GM19324 (cell line): Measurements from ENCODE around the gene KRT76.

ENCODE experiments used
- ATAC-seq: cut with Tn5 transposase; IDR thresholded peaks from one replicate; pipeline ENCODE4 v1.9.1; 2021; ENCODE audit warnings: mild to moderate bottlenecking, moderate library complexity; ENCODE audit not compliant: unreplicated experiment, low FRiP score

Gene KRT76

DNA sequence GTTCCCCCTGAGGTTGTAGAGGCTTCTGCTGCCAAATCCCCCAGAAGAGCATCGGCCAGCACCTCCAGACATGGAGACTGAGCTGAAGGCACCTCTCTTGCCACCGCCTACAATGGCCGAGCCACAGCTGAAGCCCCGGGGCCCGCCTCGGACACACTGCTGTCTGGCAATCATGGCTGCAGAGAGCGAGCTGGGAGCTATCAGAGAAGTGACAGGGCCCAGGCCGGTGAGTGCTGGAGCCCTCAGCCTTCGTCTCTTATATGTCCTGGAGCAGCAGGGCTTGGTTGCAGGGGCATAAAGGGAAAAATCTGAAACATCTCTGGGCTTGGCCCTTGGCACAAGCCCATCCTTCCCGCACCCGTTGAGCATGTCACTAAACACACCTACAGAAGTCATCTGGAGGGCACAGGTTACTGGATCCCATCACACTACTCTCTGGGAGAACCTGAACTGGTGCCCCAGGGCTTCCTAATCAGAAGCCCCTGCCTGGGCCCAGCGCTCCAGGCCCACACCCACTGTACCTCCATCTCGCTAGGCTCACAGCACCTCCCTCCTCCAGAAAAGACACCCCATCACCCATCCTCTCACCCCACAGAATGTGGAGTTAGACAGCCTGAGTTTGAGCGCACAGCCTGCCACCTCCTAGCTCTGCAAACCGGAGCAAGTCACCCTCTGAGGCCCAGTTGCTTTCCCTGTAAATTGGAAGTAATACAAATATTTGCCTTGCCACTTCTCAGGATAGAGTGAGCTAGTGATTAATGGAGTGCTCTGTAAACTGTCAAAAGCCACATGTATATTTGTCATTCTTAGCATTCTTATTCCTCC, 37.0 kb upstream of the KRT76 start, which contains the start of gene KRT4:
Gene KRT4 (minus strand): TSS at position 232 of the 825 bp plus-strand sequence. CDS start 58 bp downstream, at position 174.
- no peak for ATAC-seq

DNA sequence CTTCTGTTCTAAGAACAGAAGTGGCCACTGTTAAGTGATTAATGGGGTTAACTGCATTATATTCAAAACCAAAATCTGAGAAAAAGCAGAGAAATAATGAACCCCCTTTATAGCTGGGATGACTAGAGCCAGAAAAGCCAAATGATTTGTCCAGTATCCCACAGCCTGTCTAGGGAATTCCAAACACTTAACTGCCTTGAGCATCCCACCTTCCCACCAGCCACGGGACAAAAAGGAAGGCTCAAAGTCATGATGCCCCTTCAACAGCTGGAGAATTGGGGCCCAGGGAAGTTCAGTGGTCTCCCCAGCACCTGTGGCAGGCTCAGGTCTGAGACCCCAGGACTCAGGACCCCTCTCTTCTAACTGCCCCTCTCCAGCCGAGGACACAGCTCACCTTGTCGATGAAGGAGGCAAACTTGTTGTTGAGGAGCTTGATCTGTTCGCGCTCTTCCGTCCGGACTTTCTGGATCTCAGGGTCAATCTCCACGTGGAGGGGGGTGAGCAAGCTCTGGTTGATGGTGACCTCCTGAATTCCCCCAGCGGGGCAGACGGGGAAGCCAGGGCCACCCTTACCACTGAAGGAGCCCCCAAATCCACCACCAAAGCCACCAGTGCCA, 36.2 kb upstream of the KRT76 start:
- no peak for ATAC-seq

DNA sequence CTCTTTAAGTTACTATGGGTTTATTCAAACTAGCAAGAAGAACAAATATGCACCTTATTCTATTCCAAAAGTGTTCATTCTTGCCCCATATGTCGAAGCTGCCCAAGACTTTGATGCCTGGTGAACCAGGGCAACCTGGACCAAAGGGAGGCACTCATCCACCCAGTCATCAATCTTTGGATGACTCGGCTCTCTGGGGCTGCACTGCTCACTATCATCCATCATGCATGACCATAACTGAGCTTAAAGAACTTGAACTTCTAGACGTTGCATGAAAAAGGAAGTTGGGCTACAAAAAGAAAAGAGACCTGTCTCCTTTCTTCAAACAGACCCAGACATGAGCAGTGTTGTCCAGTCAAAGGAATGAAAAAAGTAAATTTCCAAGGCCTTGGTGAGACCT, 35.6 kb upstream of the KRT76 start:
- ATAC-seq = no peak

DNA sequence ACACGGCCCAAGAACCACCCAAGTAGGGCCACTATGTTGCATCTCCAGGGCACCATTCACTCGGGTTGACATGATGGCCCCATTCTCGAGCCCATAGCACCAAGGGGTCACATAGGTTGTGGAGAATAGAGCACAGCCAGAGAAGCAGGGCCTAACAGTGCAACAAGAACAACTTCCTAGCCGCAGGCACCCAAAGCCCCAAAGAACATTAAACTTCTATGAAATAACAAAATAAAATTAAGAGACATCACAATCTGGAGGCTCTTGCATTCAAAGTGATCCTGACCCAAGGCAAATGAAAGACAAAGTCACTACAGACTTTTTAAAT, 34.9 kb upstream of the KRT76 start:
- ATAC-seq = no peak

DNA sequence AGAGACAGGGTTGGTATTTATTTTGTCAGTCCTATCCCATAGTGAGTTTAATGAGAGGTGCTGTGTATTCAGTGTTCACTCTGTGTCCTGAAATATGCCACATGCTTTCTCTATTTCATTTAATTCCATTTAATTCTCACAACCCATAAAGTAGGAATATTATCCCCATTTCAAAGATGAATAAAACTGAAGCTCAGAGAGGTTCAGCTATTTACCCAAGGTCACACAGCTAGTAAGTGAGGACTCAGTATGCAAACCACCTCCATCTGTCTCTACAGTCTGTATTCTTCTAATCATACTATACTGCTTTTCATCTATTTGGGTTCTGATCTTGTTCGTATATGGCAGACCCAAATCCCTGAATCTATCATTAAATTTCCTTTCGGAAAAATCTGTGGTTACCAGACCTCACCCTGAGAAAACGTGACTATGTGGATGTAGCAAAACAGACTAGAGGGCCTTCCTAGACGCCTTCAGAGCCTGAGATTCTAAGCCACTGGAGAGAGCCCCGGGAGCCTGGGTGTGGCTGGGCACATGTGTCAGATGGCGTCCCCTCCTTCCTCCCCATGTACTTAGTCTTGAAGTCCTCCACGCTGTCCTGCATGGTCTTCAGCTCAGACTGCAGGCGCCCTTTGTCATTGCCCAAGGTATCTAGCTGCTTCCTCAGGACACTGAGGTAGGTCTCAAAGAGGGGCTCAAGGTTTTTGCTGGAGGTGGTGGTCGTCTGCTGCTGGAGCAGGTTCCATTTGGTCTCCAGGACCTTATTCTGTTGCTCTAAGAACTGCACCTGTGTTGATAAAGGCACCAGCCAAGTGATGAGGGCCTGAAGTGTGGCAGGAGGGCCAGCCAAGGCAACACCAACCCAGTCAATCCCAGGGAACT, 34.3 kb upstream of the KRT76 start:
- no peak for ATAC-seq

DNA sequence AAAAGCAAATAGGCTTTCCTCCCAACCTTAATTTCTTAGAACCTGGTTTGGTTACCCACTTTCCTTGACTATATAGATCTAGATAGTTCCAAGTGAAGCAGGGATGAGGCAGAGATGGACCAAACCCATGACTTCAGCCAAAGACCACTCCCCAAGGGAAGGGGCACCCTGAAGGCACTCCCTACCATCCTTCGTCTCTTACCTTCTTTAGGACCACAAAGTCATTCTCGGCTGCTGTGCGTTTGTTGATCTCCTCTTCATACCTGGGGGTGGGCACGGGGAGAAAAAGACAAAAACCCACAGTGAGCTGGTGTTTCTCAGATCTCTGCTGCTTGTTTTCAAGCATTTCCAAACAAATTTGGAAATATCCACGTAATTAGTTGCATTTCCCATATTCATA, 33.4 kb upstream of the KRT76 start:
- no peak for ATAC-seq

DNA sequence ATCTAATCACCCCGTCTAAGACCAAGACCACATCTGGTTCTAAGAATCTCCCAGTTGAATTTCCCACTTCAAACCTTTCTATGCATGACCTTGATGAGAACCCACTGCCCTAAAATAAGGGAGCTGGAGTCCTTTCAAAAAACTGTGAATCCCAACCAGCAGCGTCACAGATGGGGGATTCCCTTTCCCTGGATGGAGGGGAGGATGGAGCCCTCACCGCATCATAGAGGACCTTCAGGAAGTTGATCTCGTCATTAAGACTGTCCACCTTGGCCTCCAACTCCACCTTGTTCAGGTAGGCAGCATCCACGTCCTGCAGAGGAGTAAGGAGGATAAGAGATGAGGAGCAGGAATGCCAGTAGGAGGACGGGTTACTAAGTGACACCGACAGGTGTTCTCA, 32.0 kb upstream of the KRT76 start:
- no peak for ATAC-seq

DNA sequence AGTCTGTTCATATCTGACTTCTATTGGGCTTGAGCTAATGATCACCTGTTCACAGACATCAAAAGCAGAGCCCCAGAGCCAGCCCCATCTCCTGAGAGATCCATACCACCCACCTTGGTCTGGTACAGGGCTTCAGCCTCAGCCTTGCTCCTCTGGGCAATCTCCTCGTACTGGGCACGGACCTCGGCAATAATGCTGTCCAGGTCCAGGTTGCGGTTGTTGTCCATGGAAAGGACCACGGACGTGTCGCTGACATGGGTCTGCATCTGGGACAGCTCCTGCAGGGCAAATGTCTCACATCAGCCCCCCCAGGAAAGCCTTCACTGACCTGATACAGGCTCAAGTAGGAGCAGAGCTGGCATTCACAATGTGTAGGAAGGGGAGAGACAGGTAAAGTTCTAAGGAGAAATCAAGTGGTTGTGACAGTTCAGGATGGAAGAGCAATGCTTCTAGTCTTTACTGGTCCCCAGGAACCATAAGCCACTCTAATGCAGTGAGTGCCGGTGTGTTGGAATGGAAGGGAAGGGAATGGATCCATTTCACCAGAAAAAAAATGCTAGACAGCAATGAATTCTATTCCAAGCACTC, 31.5 kb upstream of the KRT76 start:
- no peak for ATAC-seq

DNA sequence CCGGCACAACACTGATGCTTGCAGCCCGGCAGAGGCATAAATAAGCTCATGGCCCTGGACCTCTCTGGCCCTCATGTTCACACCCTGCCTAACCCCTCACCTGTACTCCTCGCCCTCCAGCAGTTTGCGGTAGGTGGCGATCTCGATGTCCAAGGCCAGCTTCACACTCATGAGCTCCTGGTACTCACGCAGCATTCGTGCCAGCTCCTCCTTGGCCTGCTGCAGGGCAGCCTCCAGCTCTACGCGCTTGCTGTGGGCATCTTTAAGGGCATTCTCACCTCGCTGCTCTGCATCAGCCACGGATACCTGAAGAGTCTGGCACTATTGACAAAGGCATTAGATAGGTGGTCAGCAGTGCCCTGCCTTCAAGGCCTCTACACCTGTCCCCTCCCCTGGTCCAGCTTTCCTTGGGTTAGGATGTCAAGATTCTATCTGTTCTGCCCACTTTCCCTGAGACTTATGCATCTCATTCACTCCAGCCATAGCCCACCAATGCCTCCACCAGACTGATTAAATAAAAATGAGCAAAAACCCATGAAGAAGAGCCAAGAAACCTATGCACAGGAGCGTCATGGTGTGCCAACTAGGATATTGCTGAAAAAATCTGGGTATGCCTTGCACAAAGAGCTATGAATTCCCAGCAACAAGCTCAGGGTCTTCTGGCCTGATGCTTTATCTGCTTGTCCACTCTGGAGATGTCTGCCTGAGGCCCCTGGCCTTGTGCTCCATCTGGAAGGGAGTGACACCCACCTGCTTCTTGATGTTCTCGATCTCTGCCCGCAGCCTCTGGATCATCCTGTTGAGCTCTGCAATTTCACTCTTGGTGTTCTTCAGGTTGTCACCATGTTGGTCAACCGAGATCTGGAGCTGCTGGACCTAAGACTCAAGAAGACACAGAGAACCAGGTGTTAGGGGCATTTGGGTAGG, 30.7 kb upstream of the KRT76 start:
- ATAC-seq = no peak

DNA sequence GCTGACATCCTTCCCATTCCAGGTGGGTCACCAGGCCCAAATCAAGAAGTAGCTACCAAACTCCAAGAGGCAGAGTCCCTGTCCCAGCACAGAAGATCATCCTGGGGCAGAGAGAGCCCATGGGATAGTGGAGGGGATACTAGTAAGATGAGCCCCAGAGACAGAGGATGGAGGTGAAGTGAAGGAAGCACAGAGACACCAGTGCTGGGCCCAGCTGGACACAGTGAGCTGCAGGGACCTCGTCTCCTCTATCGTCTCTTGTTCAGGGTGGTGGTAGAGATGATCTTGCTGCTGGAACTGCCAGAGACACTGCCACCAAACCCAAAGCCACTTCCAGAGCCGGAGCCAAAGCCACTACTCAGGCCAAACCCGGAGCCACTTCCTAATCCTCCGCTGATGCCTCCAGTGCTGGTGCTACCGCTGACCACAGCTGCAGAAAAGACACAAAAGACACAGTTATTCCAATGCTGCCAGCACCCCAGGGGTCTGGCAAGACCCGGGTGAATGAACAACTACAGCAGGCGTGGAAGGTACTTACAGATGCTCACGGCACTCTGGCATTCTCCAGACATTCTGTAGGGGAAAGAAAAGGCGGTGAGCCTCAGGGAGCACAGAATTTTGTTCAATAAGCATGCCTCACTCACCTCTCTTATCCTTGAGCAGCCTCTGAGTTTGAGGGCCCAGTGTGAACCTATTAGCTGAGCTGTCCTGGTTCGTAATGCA, 29.8 kb upstream of the KRT76 start:
- no peak for ATAC-seq

DNA sequence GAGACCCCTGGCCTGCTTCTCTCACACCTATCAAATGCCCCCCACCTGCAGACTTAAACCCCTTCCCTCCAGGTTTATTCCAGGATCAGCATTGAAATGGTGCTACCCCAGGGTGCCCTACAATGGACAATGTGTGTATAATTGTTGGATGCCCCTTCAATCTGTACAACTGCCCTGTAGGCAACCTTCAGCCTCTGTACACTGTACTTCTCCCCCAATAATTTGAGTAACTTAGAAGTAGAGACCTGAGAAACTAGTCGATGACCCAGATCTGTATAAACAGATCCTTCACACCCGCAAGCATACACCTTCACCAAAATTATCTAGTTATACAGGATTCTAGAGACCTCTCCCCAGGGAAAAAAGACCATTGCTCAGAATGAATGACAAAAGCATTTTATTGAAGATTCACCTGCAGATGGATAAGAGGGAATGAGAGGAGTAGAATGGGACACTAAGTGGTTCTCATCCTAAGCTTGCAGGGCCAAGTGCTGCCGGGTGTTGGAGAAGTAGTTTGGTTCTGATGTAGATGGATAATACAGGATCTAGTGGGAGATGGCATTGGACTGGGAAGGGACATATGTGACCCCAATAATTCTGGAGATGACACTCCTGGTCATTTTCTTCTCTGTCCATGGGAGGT, 29.1 kb upstream of the KRT76 start:
- no peak for ATAC-seq

DNA sequence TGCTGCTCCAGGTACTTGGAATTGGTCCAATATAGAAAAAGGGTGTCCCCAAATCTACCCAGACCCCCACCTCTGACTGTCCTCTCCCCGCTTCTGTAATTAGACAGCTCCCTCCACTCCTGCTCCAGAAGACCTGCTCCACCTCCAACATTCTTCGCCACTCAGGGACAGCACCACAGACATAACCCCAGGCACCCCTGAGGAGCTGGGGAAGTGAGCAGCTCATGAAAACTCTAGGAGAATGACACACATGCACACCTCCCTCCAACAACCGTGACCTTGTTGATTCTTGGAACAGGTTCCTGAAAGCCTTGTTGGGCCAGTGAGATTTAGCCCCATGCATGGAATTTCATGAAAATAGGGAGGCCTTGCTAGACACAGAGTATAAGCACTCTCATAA, 28.6 kb upstream of the KRT76 start:
- no peak for ATAC-seq

DNA sequence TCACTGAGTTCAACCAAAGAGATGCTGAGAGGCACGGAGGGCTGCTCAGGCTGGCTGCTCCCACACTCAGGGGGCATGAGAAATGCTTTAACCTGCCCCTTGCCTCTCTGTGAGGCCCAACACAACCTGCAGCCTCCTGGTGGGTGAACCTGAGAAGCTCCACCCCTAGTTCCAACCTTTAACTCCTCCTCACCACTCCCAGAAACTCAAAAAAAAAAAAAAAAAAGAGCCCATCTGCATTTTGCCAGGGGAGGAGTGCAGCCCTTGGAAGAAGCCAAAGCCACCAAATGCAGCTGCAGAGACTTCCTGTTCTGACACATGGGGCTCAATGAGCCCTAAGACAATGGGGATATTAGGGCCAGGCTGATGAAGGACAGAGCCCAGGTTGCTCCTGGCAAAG, 27.9 kb upstream of the KRT76 start:
- ATAC-seq = no peak

DNA sequence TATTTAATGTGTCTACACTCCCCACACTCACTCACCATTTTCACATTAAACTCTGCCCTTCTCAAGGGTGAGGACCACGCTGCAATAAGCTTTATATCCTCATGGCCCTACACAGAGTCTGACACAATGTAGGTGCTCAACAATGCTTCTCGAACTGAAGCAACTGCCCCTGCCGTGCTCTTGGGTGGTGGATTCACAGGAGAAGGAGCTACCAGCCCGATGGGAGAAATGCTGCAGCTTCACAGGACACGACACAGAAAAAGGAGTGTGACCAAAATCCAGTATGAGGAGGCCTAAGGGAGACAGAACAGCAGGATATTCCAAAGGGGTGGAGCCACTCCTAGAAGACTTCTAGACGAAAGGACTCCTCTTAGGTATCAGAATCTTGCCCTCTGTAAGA, 25.3 kb upstream of the KRT76 start:
- no peak for ATAC-seq

DNA sequence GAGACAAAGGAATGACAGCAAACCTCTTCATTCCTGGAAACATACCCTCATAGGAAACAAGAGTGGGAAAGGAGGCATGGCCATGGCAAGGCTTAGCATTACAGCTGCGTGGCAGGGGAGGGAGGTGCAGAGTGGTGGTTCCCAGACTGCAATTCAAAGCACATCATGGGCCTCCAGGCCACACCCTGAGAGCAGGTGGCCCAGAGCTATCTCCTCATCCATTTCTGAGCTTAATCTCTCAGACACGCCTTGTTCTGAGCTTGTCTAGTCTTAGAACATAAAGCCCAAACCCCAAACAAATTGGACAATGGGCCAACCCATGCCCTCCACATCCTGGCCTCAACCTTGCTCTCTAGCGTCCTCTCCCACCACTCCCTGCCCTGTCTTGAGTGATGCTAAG, 24.6 kb upstream of the KRT76 start:
- ATAC-seq = no peak

DNA sequence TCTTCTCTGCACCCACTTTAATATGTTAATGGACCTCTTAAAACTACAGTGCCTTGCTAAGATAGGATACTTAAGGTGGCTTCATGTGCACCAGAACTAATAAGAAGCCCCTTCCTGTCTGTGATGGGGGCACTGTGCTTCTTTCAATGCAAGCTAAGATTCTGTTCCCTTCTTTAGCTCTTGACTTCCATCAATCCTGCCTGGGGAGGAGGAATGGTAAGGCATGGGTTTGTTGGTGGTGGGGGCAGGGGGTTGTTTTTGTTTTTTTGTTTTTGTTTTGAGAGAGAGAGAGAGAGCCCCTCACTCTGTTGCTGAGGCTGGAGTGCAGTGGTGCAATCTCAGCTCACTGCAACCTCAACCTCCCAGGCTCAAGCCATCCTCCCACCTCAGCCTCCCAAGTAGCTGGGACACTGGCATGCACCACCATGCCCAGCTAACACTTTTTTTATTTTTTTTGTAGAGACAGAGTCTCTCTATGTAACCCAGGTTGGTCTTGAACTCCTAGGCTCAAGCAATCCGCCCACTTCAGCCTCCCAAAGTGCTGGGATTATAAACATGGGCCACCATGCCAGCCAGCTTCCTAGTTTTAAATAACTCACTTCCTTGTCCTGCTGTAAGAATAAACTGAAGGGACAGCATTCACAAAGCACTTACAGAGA, 23.2 kb upstream of the KRT76 start:
- ATAC-seq = no peak

DNA sequence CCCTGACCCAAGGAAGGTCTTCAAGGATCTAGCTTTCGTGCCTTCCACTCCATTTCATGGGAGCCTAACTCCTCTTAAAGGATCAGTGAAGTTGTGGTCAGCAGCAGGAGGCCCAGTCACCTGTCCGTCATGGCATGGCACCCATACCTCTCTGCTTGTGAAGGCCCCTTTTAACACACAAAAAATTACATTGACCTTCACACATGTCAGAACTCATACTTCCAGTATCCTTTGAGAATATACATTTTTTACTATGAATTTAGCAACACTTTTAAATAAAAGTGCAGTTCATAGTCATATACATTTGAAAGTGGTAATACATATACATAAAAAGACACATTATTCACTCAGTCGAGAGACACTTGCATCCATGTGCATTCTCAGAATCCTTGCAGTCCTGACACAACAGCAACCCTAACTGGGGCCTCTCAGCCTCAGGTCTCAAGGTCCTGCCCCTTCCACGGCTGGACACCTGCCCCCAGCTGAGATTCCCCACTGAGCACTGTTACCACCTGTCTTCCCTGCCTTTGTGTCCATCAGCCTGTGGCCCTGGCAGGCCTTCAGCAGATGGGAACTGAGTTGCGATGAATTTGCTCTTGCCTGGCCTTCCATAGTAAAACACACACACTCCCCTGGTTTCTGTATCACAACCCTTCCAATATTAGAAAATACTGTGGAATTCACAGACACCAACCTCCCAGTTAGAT, 22.5 kb upstream of the KRT76 start:
- ATAC-seq = no peak
